NCI-H510A (cell line): ENCODE measurements around the gene LAMB3.

Experiments
- DNase-seq: peaks from one replicate; lab custom pipeline; 2025; lab: John Stamatoyannopoulos, UW

LAMB3 gene

DNA sequence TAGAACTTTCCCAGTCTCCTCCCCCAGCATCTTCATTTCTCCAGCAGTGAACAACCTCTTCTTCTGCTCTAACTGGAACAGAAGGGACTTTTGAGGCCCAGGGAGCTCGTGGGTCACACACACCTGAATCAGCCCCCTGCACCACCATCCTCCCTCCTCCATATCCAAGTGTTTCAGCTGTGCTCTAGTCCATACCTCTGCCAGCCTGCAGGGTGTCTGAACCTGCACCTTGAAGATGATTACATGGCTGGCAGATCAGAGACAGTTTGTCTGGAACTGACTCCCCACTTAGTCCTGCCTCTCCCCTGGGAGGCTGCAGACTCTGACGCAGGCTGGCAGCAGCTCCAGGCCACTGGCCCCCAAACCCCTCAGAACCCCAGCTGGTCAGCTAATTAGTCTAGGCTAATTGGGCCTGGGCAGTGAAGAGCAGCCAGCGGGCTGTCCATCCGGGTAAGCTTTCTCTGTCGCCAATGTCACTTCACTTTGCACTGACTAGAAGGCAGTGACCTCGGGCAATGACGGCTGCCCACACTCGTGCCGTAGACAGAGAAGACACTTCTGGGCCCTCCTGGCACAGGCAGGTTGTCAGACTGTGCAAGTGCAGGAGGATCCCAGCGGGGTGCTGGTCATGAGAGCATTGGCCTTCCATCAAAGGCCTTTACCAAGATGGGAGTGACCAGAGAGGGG lies 56.5 kb downstream of the LAMB3 start:
- DNase-seq = no peak

DNA sequence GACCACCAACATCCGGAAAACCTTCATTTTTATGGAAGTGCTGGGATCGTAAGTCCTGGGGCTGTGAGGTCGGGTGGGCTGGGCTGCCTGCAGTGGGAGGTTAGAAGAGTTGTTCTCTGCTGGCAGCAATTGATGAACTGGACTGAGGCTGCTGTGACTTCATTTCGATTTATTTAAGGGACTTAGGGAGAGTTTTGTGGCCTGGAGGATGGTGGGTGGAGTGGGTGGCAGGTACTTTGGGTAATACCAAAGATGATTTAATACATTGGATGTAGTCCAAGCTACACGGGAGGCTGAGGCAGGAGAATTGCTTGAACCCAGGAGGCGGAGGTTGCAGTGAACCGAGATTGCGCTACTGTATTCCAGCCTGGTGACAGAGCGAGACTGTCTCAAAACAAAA lies 57.2 kb downstream of the LAMB3 start:
- no peak for DNase-seq

GRCh38 chr1:209594440-209594839 lies 57.8 kb downstream of the LAMB3 start:
- no peak for DNase-seq

DNA sequence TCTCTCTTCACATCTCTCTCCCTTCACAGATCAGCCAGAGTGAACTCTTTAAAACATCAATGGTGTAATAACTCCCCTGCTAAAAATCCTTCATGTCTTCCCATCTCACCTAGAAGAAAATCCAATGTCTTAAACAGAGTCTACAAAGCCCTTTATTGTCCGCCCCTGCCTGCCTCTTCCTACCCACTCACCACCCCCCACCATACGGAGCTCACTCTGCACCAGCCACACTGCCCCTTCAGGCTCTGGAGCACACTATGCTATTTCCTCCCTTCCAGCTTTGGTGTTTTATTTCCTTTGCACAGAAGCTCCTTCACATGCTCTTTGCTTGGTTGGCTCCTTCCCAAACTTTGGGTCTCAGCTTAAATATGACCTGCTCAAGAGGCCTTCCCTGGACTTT lies 58.5 kb downstream of the LAMB3 start:
- no peak for DNase-seq

GRCh38 chr1:209590405-209590804 lies 61.8 kb downstream of the LAMB3 start:
- no peak for DNase-seq

DNA sequence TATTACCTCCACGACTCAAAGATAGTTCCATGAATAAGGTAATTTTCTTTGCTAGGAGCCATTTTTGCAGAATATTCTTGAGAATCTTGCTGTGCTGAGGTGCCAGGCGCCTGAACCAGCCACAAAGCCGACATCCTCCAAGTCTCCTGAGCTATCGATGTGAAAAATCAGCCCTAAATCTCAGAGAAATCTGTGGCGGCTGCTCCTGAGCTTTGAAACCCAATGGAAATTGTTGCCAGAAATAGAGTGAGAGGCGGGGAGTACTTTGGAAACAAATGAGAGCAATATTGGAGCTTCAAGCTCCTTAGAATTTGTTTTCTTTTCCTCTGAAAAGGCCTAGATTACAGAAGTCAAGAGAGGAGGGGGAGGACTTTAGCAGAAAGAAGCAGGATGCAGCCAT lies 62.4 kb downstream of the LAMB3 start:
- DNase-seq = no peak

GRCh38 chr1:209589440-209589839 lies 62.8 kb downstream of the LAMB3 start:
- DNase-seq = no peak

- no peak for DNase-seq
Measured at GRCh38 chr1:209587789-209588188, 64.4 kb downstream of the LAMB3 start.

DNA sequence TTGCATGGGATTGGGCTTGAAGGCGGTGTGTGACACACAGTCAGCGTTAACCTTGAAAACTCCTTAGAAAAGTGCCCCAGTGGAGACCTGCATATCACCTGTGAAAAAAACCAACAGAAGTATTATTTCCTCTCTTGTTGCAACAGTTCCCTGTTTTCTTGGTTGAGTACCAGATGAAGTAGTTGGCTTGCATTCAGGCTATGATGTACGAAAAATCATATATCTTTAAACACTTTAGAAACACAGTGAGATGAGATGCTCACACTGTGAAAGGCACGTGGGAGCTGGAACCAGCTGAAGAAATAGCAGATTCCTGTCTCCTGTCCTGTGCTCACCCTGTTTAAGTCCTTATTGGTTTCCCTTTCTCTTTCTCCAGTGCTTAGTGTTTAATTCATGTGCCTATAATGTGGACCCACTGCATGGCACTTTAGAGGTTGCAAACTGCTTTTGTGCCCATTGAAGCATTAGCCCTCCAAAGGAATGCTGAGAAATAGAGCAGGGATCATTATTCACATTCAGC lies 65.9 kb downstream of the LAMB3 start:
- DNase-seq = no peak

DNA sequence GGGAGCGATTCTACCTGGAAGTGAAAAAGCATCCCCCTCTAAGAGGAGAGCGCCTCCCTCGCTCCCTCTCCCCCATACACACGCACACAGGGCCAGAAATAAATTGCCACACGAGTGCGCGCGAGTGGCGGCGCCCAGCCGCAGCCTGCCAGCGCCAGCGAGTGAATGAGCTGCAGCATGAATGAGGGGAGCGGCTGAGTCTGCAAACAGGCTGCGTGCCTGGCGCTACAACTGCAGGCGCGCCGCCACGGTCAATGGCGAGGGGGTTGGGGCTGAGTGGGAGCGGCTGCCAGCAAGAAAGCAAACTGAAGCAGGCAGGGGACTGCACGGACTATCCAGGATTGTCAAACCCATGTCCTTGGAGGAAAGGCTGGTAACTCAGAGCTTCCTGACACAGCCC lies 66.6 kb downstream of the LAMB3 start:
- DNase-seq = peak; percentile 19

GRCh38 chr1:209585197-209585596 lies 67.0 kb downstream of the LAMB3 start:
- DNase-seq = no peak

DNA sequence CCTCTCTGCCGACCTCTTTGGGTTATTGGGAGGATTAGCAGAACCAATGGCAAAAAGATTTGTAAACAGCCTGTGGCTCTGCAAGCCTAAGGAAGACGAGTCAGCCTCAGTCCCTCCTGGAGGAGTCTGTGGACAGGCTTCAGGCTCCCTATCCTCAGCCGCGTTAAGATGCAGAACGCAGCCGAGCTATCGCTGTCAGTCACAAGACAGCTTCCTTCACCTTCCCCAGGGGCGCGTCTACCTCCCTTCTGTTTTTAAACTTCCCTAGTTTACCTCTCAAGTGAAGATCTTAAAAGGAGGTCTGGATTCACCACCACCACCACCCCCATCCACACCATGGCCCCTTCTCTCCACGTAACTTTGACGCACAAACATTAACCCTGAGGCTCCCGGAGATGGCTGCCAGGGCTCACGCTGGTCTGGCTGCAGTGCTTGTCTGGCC lies 68.0 kb downstream of the LAMB3 start:
- DNase-seq = no peak

DNA sequence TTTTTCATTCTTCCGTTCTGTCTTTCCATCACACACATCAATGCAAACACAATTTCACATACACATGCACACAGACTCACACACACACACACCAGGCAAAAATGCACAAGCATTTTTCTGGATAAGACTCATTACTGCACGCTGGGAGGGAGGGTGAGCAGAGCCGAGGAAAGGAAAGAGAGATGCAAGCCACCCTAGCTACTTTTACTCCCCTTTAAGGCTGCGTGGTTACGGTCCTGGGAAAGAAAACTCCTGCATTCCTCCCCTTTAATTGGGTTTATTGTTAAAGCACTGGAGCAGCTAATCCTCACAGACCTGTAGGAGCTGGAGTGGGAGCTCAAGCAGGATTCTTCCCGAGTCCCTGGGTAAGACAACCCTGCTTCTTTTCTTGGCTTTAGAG lies 68.8 kb downstream of the LAMB3 start, which contains the start of gene CAMK1G:
CAMK1G (plus strand) TSS at position 307 of the 400 bp plus-strand sequence. CDS start 11,270 bp downstream, outside the sequence.
- no peak for DNase-seq

DNA sequence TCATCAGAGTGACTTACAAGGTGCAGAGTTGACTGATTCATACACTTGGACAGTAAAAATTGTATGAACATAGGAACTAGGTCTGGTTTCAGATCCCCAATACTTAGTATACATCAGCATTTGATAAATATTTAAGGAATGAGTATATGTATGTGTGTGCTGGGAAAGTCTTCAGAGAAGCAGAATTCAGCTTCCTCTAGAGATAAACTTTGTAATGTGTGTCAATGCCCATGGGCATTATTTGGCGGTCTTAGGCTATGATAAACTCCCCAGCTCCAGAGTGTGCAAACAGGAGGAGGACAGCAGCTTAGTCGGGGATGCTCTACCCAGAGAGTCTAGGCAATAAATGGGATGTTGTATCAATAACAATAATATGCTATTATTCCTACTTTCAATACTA lies 71.6 kb downstream of the LAMB3 start:
- DNase-seq = no peak

DNA sequence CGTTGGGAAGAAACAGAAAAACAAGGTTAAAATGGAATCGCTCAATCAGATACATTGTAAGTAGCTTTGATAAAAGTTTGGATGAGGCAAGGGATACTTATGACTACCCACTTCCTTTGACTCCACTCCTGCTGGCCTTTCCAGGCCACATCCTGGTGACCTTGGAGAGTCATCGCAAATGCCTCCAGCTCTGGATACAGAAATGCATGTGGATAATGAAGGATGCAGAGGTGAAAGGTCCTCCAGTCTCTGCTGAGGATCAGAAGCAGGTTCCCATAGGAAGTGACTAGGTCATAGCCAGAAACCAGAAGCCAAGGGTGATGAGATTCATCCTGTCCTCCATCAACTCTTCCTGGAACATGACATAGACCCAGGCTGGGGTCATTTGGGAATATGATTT lies 74.9 kb downstream of the LAMB3 start:
- DNase-seq = no peak

DNA sequence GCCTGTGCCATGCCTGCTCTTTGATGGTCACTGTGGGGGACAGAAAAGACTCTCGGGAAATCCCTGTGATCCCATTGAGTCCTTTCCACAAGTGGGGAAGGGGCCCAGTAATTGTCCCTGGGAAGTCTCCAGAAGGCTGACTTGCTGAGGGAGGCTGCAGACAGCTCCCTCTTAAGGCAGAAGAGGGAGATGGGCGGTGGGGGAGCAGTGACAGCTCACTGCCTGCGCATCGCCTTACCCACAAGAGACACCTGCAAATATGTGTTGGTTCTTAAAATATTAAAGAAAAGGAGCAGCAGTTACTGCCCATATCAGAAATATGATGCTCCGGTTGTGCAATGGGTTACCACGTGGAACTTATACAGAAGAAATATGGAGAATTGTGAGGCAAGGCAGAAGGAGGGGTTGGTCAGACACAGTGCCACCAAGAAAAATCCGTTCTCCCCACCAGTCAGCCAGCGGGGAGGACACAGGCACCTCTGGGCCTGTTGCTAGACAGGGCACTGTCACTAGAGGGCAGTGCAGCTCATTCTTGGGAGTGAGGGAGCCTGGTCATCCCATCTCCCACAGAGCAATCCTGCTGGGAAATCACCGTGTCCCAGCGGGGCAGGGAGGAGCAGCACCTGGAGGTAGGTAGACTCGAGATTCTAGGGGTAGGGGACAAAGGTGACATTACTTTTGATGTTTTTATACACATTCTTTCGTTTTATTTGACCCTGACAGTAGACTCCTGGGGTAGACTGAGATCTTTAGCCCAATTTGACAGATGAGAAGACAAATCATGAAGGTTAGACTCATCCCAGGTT lies 75.6 kb downstream of the LAMB3 start:
- peak; percentile 11 for DNase-seq

DNA sequence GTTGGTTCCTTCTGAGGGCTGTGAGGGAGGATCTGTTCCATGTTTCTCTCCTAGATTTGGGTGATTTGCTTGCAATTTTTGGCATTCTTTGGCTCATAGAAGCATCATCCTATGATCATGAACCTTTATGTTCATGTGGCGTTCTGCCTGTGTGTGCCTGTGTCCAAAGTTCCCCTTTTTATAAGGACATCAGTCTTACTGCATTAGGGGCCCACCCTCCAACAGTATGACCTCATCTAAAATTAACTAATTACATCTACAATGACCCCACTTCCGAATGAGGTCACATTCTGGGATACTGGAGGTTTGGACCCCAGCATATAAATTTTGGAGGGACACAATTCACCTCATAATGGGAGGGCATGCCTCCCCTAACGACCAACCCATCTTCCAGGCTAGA lies 81.5 kb downstream of the LAMB3 start:
- DNase-seq = no peak

DNA sequence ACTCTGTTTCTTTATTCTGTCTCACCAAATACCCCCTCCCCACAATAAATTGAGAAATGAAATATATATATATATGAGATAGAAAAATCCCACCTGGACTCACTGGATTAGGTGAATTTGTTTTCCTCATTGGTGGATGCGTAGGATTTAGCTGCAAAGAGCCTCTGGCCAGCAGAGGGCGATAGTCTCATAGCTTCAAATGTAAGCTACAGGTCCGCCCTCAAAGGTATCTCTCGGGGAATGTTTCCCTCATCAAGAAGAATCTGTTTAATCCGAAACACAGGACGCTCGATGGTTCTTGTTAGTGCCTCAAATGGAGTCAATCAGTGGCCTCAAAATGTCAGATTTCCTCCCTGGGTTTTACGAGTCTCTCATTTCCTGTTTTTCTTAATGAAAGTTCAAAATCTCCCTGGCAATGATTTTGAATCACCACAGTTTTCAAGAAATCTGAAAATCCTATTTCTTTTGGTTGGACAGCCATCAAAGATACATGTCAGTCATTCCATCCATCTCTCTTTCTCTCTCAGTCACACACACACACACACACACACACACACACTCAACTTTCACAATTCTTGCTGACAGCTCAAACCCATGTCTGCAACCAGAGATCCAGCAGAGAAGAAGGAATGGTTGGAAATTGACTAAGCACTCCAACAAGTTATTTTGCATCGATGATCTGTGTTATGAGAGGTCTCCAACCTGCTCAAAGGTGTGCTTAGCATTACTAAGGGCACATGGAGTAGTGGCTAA lies 82.6 kb downstream of the LAMB3 start:
- peak; percentile 34 for DNase-seq

DNA sequence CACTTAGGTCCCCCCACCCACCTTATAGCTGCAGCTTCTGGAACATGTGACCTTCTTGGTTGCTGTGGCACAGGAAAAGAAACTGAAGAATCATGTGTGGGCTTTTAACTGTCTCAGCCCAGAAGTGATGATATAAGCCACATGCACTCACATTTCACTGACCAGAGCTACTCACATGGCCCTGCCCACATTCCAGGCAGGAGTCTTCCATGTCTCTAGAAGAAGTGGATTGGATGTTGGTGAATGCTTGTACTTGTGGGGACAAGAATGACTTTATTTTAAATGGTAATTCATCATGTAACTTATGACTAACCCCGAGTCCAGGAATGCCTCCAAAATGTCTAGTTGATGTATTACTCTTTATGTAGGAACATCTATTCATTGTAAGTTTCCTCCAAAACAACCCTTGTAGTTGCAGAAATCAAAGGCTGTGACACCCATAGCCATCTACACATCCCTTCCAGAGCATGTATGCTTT lies 84.5 kb downstream of the LAMB3 start:
- no peak for DNase-seq

DNA sequence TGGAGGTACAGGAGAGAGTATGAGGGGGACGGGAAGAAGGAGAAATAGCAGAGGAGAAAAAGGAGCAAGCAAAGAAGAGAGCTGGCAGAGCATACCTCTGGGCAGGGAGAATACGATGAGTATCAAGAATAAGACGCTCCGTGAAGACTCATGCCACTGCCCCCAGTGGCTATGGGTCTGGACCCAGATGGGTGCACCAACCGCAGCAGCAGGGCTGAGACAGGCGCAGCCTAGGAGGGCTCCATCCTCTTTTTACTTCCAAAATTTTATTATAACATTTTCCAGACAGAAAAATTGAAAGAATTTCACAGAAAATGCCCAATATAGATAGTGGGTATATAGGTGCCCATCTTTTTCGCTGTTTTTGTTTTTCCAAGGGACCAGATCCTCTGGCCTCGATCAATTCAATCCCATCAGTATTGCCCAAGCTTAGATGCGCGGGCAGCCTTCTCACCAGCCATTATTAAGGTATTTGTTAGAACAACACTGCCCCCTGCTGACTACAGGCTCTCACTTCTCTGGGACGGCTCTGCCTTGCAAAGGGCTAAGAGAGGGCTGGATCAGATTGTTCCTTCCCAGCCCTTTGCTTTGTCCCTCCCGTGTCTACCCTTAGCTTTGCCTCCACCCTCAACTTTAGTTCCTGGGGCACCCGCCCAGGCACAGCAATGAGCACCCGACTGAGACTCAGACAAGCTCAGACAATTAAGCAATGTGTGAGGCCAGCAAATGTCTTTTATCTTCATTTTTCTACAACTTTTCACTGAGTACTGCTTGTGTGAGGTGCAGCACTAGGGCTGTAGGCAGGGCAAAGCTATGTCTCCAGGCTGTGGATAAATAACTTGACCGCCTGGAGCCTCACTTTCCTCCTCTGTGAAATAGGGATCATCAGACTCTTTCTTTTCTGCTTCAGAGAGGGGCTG lies 86.2 kb downstream of the LAMB3 start:
- peak; percentile 70 for DNase-seq
